ENCODE measurements around the gene RAB37.

Gene RAB37

DNA sequence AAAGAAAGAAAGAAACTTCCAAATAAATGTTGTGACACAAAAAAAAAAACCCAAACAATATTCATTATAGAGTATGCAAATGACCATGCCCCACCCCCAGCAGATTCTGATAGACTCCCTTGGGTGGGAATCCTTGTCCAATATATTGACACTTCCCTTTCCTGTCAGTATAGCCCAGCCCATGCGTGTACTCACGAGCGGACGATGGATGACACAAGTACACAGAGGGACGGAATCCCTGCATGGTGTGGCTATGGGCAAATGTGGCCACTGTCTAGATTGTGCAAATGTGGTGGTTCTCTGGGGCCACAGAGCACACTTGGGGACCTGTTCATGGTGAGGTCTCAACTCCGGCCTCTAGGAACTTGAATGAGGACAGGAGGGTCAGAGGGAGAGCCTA, 3.1 kb downstream of the RAB37 start:
- TF ChIP-seq, protein P1, sequence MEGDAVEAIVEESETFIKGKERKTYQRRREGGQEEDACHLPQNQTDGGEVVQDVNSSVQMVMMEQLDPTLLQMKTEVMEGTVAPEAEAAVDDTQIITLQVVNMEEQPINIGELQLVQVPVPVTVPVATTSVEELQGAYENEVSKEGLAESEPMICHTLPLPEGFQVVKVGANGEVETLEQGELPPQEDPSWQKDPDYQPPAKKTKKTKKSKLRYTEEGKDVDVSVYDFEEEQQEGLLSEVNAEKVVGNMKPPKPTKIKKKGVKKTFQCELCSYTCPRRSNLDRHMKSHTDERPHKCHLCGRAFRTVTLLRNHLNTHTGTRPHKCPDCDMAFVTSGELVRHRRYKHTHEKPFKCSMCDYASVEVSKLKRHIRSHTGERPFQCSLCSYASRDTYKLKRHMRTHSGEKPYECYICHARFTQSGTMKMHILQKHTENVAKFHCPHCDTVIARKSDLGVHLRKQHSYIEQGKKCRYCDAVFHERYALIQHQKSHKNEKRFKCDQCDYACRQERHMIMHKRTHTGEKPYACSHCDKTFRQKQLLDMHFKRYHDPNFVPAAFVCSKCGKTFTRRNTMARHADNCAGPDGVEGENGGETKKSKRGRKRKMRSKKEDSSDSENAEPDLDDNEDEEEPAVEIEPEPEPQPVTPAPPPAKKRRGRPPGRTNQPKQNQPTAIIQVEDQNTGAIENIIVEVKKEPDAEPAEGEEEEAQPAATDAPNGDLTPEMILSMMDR (IDR thresholded peaks at IDR 0.05; ENCODE audit: borderline replicate concordance, insufficient read depth, low read depth, low read length): no peak

DNA sequence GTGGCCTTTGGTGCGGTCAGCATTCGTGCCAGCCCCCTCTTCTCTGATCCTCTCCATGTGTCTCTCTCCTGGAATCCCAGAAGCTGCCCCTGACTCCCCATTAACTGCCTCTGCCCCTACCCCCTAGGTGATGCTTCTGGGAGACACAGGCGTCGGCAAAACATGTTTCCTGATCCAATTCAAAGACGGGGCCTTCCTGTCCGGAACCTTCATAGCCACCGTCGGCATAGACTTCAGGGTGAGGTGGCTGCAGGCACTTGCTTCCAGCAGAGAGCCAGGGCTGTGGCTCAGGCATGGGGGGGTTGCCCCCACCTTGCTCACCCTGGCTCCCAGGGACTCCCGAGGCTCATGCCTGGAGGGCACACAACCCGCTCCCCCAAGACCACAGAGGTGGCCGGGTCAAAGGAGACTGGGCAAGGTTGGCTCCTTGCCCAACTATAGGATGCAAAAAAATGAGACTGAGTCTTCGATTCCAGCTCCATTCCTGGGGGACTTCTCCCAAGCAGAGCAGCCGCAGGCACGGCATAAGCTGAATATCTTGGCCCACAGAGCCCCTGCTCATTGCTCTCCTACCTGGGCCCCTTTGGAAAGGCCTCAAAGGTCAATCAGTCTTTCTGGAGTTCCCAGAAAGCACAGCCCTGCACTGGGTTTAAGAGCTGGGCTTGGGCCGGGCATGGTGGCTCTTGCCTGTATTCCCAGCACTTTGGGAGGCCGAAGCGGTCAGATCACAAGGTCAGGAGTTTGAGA, 3.8 kb downstream of the RAB37 start:
- TF ChIP-seq, protein P1 (IDR thresholded peaks at IDR 0.05; ENCODE audit: borderline replicate concordance, insufficient read depth, low read depth, low read length): no peak
- no peak overlapping the region for H3K4me3 ChIP-seq (ENCODE audit: low read depth, low read length)

More for the DNA sequence above, 3.1 kb downstream of the RAB37 start:
- no peak overlapping the region for H3K4me3 ChIP-seq (ENCODE audit: low read depth, low read length)

DNA sequence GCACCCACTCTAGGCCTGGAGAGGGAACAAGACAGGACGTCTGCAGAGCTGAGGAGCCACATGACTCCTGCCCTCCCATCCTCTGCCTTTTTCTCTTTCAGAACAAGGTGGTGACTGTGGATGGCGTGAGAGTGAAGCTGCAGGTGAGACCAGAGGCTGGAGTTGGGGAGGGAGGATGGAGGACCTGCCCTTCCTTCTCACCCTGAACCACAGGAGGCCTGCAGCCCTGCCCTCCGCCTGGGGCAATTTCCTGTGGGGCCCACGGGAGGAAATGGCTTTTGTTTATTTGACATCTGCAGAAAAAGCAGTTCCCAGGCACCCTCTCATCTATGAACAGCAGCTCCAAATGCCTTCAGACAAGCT, 5.1 kb downstream of the RAB37 start:
- no peak overlapping the region for H3K4me3 ChIP-seq (ENCODE audit: low read depth, low read length)
- TF ChIP-seq, protein P1 (IDR thresholded peaks at IDR 0.05; ENCODE audit: borderline replicate concordance, insufficient read depth, low read depth, low read length): no peak

DNA sequence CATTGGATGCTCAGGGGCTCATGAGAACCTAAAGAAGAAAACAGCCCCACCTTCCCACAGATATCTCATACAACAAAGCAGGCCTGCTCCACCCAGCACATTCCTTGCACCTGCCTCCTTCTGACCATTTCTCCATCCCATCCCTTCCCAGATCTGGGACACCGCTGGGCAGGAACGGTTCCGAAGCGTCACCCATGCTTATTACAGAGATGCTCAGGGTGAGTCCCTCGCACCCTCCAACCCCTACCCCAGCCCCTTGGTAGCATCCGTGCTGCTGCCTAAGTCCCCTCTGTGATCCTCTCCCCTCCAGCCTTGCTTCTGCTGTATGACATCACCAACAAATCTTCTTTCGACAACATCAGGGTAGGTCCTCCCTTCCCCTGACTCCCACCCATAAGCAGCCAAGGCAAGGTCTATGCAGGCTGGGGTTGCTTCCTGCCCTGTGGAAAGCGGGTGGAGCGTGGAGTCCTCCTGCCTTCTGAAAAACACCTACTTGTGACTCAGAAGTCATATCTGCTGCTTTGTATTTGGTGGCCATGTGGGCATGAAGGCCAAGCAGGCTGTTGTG, 6.0 kb downstream of the RAB37 start:
- H3K4me3 ChIP-seq (ENCODE audit: low read depth, low read length): no peak overlapping the region
- TF ChIP-seq, protein P1 (IDR thresholded peaks at IDR 0.05; ENCODE audit: borderline replicate concordance, insufficient read depth, low read depth, low read length): no peak

DNA sequence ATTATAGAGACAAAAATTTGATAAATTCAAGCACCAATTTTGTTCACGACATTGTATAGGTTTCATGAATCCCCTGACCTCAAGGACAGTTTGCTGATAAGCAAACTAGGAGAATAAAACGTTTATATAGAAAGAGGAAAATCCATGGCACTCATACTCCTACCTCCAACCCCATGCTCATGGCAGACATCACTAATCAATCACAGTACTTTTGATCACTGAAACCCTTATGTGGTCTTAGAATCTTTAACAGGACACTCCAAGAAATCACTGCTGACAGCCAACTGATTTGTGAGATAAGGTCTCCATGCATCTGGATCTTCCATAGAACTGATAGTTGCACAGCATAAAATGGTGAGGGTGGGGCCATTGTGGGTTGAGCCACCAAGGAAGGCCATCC, 6.7 kb downstream of the RAB37 start:
- H3K4me3 ChIP-seq (ENCODE audit: low read depth, low read length): no peak overlapping the region
- TF ChIP-seq, protein P1 (IDR thresholded peaks at IDR 0.05; ENCODE audit: borderline replicate concordance, insufficient read depth, low read depth, low read length): no peak

DNA sequence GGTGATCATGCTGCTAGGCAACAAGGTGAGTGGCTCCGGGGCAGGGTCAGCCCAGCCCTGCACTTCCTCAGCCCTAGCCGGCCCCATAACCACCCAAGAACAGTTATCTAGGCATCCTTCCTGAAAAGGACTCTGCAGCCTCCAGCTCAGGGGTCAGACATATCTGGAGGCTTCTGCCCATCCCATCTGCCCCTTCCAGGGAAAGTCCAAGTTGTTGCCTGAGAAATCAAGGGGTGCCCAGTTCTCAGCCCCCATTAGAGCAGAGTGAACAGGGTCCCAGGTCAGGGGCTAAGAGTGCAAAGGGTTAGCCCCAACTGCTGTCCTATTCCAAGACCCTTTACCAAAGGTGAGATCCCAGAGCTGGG, 7.3 kb downstream of the RAB37 start:
- TF ChIP-seq, protein P1 (IDR thresholded peaks at IDR 0.05; ENCODE audit: borderline replicate concordance, insufficient read depth, low read depth, low read length): no peak
- H3K4me3 ChIP-seq (ENCODE audit: low read depth, low read length): no peak overlapping the region
